Osteocyte (in vitro differentiated cells): ENCODE results near the gene PLOD2. TPM values are rescaled to one million over a fixed set of nuclear protein-coding genes. Genes with fewer than 3 reads are reported as not detected.

ENCODE experiments used
- DNase-seq: peaks from one replicate; pipeline ENCODE4 v3.0.0; 2021; ENCODE audit warnings: mixed read lengths; ENCODE audit not compliant: unreplicated experiment; ENCODE audit errors: extremely low spot score
- H3K27ac Mint-ChIP-seq: one replicate; pipeline ENCODE4 v1.8.0; 2021; ENCODE audit warnings: mild to moderate bottlenecking, mixed read lengths; ENCODE audit not compliant: unreplicated experiment
- H3K27me3 Mint-ChIP-seq: one replicate; pipeline ENCODE4 v1.8.0; 2021; ENCODE audit warnings: mixed read lengths; ENCODE audit not compliant: unreplicated experiment
- H3K36me3 Mint-ChIP-seq: one replicate; pipeline ENCODE4 v1.8.0; 2021; ENCODE audit warnings: mixed read lengths; ENCODE audit not compliant: unreplicated experiment
- H3K4me1 Mint-ChIP-seq: one replicate; pipeline ENCODE4 v1.8.0; 2021; ENCODE audit warnings: mixed read lengths; ENCODE audit not compliant: unreplicated experiment
- H3K4me3 Mint-ChIP-seq: one replicate; pipeline ENCODE4 v1.8.0; 2021; ENCODE audit warnings: mild to moderate bottlenecking, moderate library complexity, mixed read lengths; ENCODE audit not compliant: unreplicated experiment
- H3K9me3 Mint-ChIP-seq: one replicate; pipeline ENCODE4 v1.8.0; 2021; ENCODE audit warnings: mixed read lengths; ENCODE audit not compliant: unreplicated experiment
- CTCF ChIP-seq: fragments of 200-600 bp; sonication (generic); IDR thresholded peaks from 2 replicates; pipeline ENCODE4 v1.5.0; 2021; ENCODE audit warnings: antibody characterized with exemption, mild to moderate bottlenecking, moderate library complexity
- long read RNA-seq: library from polyadenylated mRNA; unstranded; transcript quantifications from one replicate; pipeline ENCODE4 v2.0.0, GENCODE V29; 2021
- total RNA-seq: library from RNA; stranded (reverse); gene quantifications from 2 replicates; pipeline ENCODE4 v1.2.1, GENCODE V29; 2021

PLOD2 gene
- 96.1 and 97.1 TPM in 2 replicates for total RNA-seq
- long read RNA-seq, transcript PLOD2-210 (2 exons, 761 nt), result minor isoform, 64 of 493 reads
- long read RNA-seq, transcript PLOD2-202 (19 exons, 3,665 nt), result minor isoform, 13 of 493 reads
- long read RNA-seq, transcript PLOD2-201 (20 exons, 3,732 nt), result major isoform, 319 of 493 reads
- long read RNA-seq, partial matches to known transcripts, result 77 of 493 reads
- long read RNA-seq, other reads (novel, unspliced or antisense), result 18 of 493 reads

GRCh38 chr3:146160964-146161662 lies at the start of gene PLOD2:
Gene PLOD2 (minus strand): TSS chr3:146161184. CDS start chr3:146160989, 195 bp downstream.
- Mint-ChIP-seq H3K36me3 (no peaks in the 10 kb centered on the region), H3K9me3 (no peaks in the 10 kb centered on the region), H3K4me1 (peaks cover 77% of the 10 kb centered on the region), H3K27me3 (no peaks in the 10 kb centered on the region), H3K4me3 (peak within 1 kb of the TSS; percentile 85), H3K27ac (peak within 1 kb of the TSS; percentile 94)
- peak; percentile 94 for DNase-seq
- no peak for TF ChIP-seq CTCF

DNA sequence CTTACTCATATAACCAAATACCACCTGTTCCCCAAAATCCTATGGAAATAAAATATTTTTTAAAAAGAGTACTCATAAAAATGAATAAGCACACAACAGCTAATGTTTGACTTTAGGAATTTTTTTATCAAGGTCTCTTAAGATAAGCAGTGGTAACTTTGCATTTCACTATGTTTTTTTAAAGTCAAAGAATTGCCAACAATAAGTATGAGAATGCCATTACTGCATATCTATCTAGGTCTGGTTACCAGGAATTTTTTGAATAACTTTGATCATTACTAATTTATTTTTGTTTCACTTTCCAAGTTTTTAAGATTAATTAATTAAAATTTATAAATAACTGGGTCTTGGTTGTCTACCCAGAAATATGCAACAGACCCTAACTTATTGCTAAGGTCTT lies 48.4 kb upstream of the PLOD2 start:
- no peak overlapping the region for H3K27ac Mint-ChIP-seq
- no peaks in the 10 kb centered on the region for H3K4me1 Mint-ChIP-seq
- no peak for TF ChIP-seq CTCF
- peaks cover 2% of the 10 kb centered on the region for H3K9me3 Mint-ChIP-seq
- peaks cover 36% of the 10 kb centered on the region for H3K36me3 Mint-ChIP-seq
- no peaks in the 10 kb centered on the region for H3K27me3 Mint-ChIP-seq
- DNase-seq, result no peak
- H3K4me3 Mint-ChIP-seq, result no peak overlapping the region

DNA sequence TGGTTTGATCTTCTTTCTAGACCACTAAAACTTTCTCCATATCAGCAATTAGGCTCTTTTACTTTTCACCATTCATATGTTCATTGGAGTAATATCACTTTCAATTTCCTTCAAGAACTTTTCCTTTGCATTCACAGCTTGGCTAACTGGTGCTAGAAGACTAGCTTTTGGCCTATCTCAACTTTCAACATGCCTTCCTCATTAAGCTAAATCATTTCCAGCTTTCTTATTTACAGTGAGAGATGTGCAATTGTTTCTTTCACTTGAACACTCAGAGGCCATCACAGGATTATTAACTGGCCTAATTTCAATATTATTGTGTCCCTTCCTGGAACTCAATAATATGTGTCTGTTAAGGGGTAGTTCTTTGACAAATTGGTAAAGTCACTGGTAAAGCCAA lies 42.8 kb upstream of the PLOD2 start:
- H3K9me3 Mint-ChIP-seq, result no peaks in the 10 kb centered on the region
- TF ChIP-seq CTCF, result no peak
- H3K27ac Mint-ChIP-seq, result no peak overlapping the region
- H3K27me3 Mint-ChIP-seq, result no peaks in the 10 kb centered on the region
- no peaks in the 10 kb centered on the region for H3K4me1 Mint-ChIP-seq
- H3K36me3 Mint-ChIP-seq, result peaks cover 39% of the 10 kb centered on the region
- DNase-seq, result no peak
- no peak overlapping the region for H3K4me3 Mint-ChIP-seq

DNA sequence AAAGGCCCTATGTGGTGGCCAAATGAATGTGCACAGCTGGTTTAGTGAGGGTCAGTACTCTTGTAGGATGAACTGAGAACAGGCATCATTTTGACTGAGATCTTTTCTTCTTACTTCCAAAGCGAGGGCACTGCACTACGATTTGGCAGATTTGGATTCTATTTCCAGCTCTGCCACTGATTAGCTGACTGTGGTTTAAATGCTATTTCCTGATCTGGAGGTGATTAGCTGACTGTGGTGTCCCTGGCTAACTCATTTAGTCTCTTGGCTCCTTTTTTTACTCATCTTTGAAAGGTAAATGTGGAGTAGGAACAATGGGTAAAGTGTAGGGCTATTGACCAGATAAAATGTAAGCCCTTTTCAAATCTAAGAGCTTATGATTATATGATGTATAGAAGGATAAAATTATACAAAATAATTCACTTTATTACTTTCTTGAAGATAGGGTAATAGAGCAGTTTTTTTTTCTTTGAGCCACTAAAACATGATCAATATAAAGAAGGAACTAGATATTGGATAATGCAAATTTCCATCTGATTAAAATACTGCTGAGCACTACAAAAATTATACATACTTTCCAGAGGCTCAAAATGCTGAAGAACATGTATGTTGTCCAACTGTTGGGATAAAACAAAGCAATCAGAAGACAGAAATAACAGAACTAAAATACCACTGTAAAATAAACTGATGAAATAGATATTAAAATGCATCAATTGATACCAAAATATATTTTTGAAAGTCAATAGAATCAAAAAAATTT lies 39.7 kb upstream of the PLOD2 start:
- Mint-ChIP-seq H3K9me3 (no peaks in the 10 kb centered on the region), H3K4me3 (no peak overlapping the region), H3K27me3 (no peaks in the 10 kb centered on the region), H3K4me1 (no peaks in the 10 kb centered on the region), H3K36me3 (peaks cover 24% of the 10 kb centered on the region), H3K27ac (no peak overlapping the region)
- no peak for DNase-seq
- TF ChIP-seq CTCF, result no peak

DNA sequence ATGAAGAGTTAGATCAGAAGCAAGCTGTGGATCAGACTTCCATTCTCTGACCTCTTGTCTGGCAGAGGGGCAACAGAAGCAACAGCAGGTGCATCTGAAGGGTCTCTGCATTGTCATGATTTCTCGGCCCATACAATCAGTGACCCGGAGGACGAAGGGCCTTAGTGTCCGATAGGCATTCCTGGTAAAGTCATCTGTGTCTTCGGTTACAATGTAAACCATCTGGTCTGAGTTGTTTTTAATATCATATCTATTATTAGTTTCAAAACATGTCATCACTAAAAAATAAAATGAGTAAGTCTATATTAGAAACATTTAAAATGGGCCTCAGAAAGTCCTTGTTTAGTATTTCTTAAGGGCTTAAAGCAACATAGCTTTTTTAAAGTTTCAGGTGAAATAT lies 38.8 kb upstream of the PLOD2 start:
- no peaks in the 10 kb centered on the region for H3K4me1 Mint-ChIP-seq

More for the DNA sequence above, 38.8 kb upstream of the PLOD2 start:
- peaks cover 21% of the 10 kb centered on the region for H3K36me3 Mint-ChIP-seq
- no peak overlapping the region for H3K27ac Mint-ChIP-seq
- no peaks in the 10 kb centered on the region for H3K9me3 Mint-ChIP-seq
- no peak overlapping the region for H3K4me3 Mint-ChIP-seq
- H3K27me3 Mint-ChIP-seq, result no peaks in the 10 kb centered on the region
- DNase-seq, result no peak
- TF ChIP-seq CTCF, result no peak
